ENCODE data around the gene WWC2. TPM values are rescaled to one million over a fixed set of nuclear protein-coding genes. Genes with fewer than 3 reads are reported as not detected.

Gene WWC2
- total and polyA plus RNA-seq, 2 donors (not counting 3 experiments of a cell fraction or from before 2014, with no cell fraction given), result 12.9 to 52.2 TPM

DNA sequence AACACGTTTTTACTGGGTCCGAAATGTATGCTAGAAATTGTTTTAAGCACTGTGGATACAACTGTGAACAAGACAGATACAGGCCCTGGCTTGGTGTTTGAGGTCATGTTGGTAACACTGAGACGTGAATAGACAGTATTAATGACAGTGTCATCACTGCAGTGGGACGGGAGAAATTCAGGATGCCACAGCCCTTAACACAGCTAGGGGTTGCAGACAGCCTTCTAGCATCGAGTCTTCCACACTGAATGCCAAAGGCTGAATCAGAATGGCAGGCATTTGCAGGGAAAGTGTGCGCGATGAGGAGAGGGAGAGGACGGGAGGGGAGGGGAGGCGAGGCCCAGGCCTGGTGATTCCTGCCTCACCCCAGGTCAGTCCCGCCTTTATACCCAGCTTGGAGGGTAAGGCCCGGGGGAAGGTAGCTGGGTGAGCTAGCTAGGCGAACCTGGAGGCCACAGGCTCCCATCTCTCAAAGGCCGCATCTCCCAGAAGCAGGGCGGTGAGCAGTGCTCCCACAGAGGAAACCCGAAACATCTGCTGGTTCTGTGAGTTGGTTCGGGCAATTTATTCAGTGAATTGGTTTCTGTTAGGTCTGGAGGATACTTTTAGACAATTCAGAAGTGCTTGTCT, 267.3 kb downstream of the WWC2 start:
- Histone ChIP-seq H3K9me3 (replicated peaks; ENCODE audit: control insufficient read depth, insufficient read depth, low read length) (no peaks in the 10 kb centered on the region), H3K36me3 (ENCODE audit: control insufficient read depth in 2 of 2, extremely low read depth in 1 of 2, insufficient read depth in 2 of 2, low read length in 2 of 2) (no peaks in the 10 kb centered on the region), H3K4me2 (ENCODE audit: insufficient read depth, low read length) (no peak overlapping the region), H3K27ac (ENCODE audit: insufficient read depth, low read depth, low read length) (no peak overlapping the region), H3K9ac (replicated peaks; ENCODE audit: extremely low read depth, insufficient read depth, low read length) (no peak overlapping the region), H4K20me1 (replicated peaks; ENCODE audit: control insufficient read depth, extremely low read depth, insufficient read depth, low read length) (no peaks in the 10 kb centered on the region), H3K79me2 (ENCODE audit: control insufficient read depth, insufficient read depth, low read length) (no peaks in the 10 kb centered on the region), H3K9me1 (replicated peaks; ENCODE audit: control insufficient read depth, extremely low read depth, insufficient read depth, low read length) (no peaks in the 10 kb centered on the region), H2AFZ (ENCODE audit: low read depth, low read length) (no peak overlapping the region), H3K27me3 (ENCODE audit: control insufficient read depth in 2 of 2, insufficient read depth in 2 of 2, low read length in 2 of 2) (no peaks in the 10 kb centered on the region), H3K4me3 (replicated peaks in 1 of 3; ENCODE audit: insufficient read depth in 1 of 3, low read depth in 1 of 3, low read length in 3 of 3) (no peak overlapping the region), H3K4me1 (ENCODE audit: control insufficient read depth, extremely low read depth, insufficient read depth, low read length) (no peaks in the 10 kb centered on the region)
- ChIA-PET POLR2A (no interaction called here), CTCF (interaction anchor here (5.1 kb wide), 1 partner anchor 104 kb away, joined by 33 read pairs; no protein-coding TSS in a partner anchor)
- BruUV-seq (replicated peaks), result no TSS peak
- no peak for DNase-seq (ENCODE audit: low read depth, low spot score)
- no peak for FAIRE-seq
- intact Hi-C loops (cut with micrococcal nuclease) (no loop called here), dilution Hi-C loops (cut with MboI; ENCODE audit: extremely low pct_ligation_motif_present, low sequenced_read_pairs) (no loop called here)
- no peak for TF ChIP-seq GATA2 (IDR thresholded peaks at IDR 0.05; ENCODE audit: insufficient read depth, insufficient read length, low read depth, low read length)
- no peak for TF ChIP-seq POLR2AphosphoS5 (IDR thresholded peaks at IDR 0.05; ENCODE audit: insufficient read depth, low read depth, low read length)
- TF ChIP-seq JUN (IDR thresholded peaks at IDR 0.05; ENCODE audit: borderline replicate concordance, insufficient read depth, insufficient read length, low read depth), result no peak
- TF ChIP-seq FOS (IDR thresholded peaks at IDR 0.05; ENCODE audit: borderline replicate concordance, insufficient read depth, low read length), result no peak
- no peak for TF ChIP-seq EZH2 (IDR thresholded peaks at IDR 0.05; ENCODE audit: borderline replicate concordance, low read depth, low read length, severe bottlenecking)
- TF ChIP-seq, protein P1, sequence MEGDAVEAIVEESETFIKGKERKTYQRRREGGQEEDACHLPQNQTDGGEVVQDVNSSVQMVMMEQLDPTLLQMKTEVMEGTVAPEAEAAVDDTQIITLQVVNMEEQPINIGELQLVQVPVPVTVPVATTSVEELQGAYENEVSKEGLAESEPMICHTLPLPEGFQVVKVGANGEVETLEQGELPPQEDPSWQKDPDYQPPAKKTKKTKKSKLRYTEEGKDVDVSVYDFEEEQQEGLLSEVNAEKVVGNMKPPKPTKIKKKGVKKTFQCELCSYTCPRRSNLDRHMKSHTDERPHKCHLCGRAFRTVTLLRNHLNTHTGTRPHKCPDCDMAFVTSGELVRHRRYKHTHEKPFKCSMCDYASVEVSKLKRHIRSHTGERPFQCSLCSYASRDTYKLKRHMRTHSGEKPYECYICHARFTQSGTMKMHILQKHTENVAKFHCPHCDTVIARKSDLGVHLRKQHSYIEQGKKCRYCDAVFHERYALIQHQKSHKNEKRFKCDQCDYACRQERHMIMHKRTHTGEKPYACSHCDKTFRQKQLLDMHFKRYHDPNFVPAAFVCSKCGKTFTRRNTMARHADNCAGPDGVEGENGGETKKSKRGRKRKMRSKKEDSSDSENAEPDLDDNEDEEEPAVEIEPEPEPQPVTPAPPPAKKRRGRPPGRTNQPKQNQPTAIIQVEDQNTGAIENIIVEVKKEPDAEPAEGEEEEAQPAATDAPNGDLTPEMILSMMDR (IDR thresholded peaks at IDR 0.05; ENCODE audit: extremely low read depth in 1 of 2, insufficient read depth in 1 of 2, low read depth in 1 of 2, low read length in 2 of 2), result no peak
- TF ChIP-seq MYC (IDR thresholded peaks at IDR 0.05; ENCODE audit: low read depth, low read length), result no peak
- TF ChIP-seq, protein P2, sequence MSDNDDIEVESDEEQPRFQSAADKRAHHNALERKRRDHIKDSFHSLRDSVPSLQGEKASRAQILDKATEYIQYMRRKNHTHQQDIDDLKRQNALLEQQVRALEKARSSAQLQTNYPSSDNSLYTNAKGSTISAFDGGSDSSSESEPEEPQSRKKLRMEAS (IDR thresholded peaks at IDR 0.05; ENCODE audit: insufficient read depth, insufficient read length), result no peak

All from endothelial cell of umbilical vein (primary cell).